Astrocyte (in vitro differentiated cells and primary cell): ENCODE data around the gene SGPP1. TPM values are rescaled to one million over a fixed set of nuclear protein-coding genes. Genes with fewer than 3 reads are reported as not detected.
"Not testable (repeated sequence)": the region's sequence is repeated elsewhere in the genome, so short reads cannot be mapped to it uniquely, and the experiment has no call there.

ENCODE experiments used
- DNase-seq: peaks from one replicate; pipeline ENCODE4 v3.0.0-alpha.2; 2010; ENCODE audit warnings: low read depth
- FAIRE-seq: peaks from 2 replicates; lab custom pipeline; 2011; peaks lifted over from hg19 to GRCh38; lab: Jason Lieb, UNC
- H2AFZ ChIP-seq: 2 replicates; pipeline ENCODE4 v1.6.0; 2012; ENCODE audit warnings: low read depth, low read length, inconsistent platforms
- H3K27ac ChIP-seq: 2 replicates; pipeline ENCODE4 v1.5.1; 2011; ENCODE audit warnings: low read depth, low read length, inconsistent platforms
- H3K27me3 ChIP-seq: 2 replicates; pipeline ENCODE4 v1.6.0; 2011; ENCODE audit warnings: low read length, inconsistent platforms; ENCODE audit not compliant: insufficient read depth
- H3K36me3 ChIP-seq: 2 replicates; pipeline ENCODE4 v1.5.1; 2011; ENCODE audit warnings: low read length, inconsistent platforms; ENCODE audit not compliant: insufficient read depth
- H3K4me1 ChIP-seq: 2 replicates; pipeline ENCODE4 v1.5.1; 2011; ENCODE audit warnings: low read length, inconsistent platforms; ENCODE audit not compliant: insufficient read depth
- H3K4me2 ChIP-seq: 2 replicates; pipeline ENCODE4 v1.6.0; 2012; ENCODE audit warnings: low read length, inconsistent platforms
- H3K4me3 ChIP-seq: 2 replicates; pipeline ENCODE4 v1.5.1; 2011; ENCODE audit warnings: low read depth, mild to moderate bottlenecking, low read length, inconsistent platforms; ENCODE audit not compliant: insufficient read depth
- H3K79me2 ChIP-seq: 2 replicates; pipeline ENCODE4 v1.6.0; 2012; ENCODE audit warnings: mild to moderate bottlenecking, low read length, inconsistent platforms; ENCODE audit not compliant: insufficient read depth
- H3K9ac ChIP-seq: 2 replicates; pipeline ENCODE4 v1.6.0; 2012; ENCODE audit warnings: mild to moderate bottlenecking, low read length, inconsistent platforms
- H3K9me3 ChIP-seq: 2 replicates; pipeline ENCODE4 v1.5.1; 2012; ENCODE audit warnings: low read depth, mild to moderate bottlenecking, low read length, inconsistent platforms; ENCODE audit not compliant: insufficient read depth
- H4K20me1 ChIP-seq: 2 replicates; pipeline ENCODE4 v1.6.0; 2012; ENCODE audit warnings: low read length, inconsistent platforms; ENCODE audit not compliant: insufficient read depth
- H3K27ac Mint-ChIP-seq: one replicate; pipeline ENCODE4 v1.8.0; 2021; ENCODE audit warnings: mild to moderate bottlenecking, mixed read lengths; ENCODE audit not compliant: unreplicated experiment
- H3K27me3 Mint-ChIP-seq: one replicate; pipeline ENCODE4 v1.8.0; 2021; ENCODE audit warnings: low read depth, mixed read lengths; ENCODE audit not compliant: unreplicated experiment
- H3K36me3 Mint-ChIP-seq: one replicate; pipeline ENCODE4 v1.8.0; 2021; ENCODE audit warnings: low read depth, mixed read lengths; ENCODE audit not compliant: unreplicated experiment
- H3K4me1 Mint-ChIP-seq: one replicate; pipeline ENCODE4 v1.8.0; 2021; ENCODE audit warnings: low read depth, mixed read lengths; ENCODE audit not compliant: unreplicated experiment
- H3K4me3 Mint-ChIP-seq: one replicate; pipeline ENCODE4 v1.8.0; 2021; ENCODE audit warnings: mild to moderate bottlenecking, moderate library complexity, mixed read lengths; ENCODE audit not compliant: unreplicated experiment
- H3K9me3 Mint-ChIP-seq: one replicate; pipeline ENCODE4 v1.8.0; 2021; ENCODE audit warnings: mild to moderate bottlenecking, mixed read lengths; ENCODE audit not compliant: unreplicated experiment
- EZH2 ChIP-seq: IDR thresholded peaks from 2 replicates; pipeline ENCODE4 v1.6.1; 2012; ENCODE audit warnings: mild to moderate bottlenecking, low read length, inconsistent platforms; ENCODE audit not compliant: insufficient read depth
- total RNA-seq: library from RNA; stranded (reverse); gene quantifications from 2 replicates; pipeline ENCODE4 v1.2.1, GENCODE V29; 2021
- TF ChIP-seq, protein P1 (sequence below): IDR thresholded peaks from 2 replicates; pipeline ENCODE4 v1.5.1; 2011; ENCODE audit warnings: low read depth, mild to moderate bottlenecking, inconsistent platforms, low read length, moderate library complexity; ENCODE audit not compliant: insufficient read depth

SGPP1 gene
- total RNA-seq, 1 donor from 2014 or later = 13.9 TPM

DNA sequence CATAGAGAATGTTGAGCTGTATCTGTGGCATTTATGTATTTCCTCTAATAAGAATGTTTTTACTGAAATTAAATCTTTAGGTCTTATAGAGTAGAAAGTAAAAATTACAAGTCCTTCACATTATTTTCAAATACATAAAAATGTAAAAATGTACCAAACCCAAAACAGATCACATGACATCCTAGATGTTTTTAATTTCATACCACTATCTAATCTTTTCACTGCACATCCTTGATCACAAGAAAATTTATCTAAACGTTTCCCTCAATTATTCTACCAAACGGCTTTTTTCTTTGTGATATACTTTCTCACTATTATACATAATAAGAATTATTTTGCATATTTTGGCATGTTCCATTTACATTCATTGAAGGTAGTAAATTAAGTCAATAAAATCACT, 18.3 kb downstream of the SGPP1 start:
- Histone ChIP-seq H3K9me3 (no peaks in the 10 kb centered on the region), H3K4me2 (no peak overlapping the region), H2AFZ (no peak overlapping the region), H3K27ac (no peak overlapping the region), H3K36me3 (no peaks in the 10 kb centered on the region), H3K79me2 (peaks cover 7% of the 10 kb centered on the region), H3K9ac (no peak overlapping the region), H3K4me1 (no peaks in the 10 kb centered on the region), H3K4me3 (no peak overlapping the region), H4K20me1 (peaks cover 18% of the 10 kb centered on the region), H3K27me3 (no peaks in the 10 kb centered on the region)
- Mint-ChIP-seq H3K27me3 (no peaks in the 10 kb centered on the region), H3K27ac (no peak overlapping the region), H3K9me3 (peaks cover 3% of the 10 kb centered on the region), H3K4me3 (no peak overlapping the region), H3K4me1 (peaks cover 3% of the 10 kb centered on the region), H3K36me3 (peaks cover 8% of the 10 kb centered on the region)
- no peak for DNase-seq
- no peak for FAIRE-seq
- TF ChIP-seq, protein P1, sequence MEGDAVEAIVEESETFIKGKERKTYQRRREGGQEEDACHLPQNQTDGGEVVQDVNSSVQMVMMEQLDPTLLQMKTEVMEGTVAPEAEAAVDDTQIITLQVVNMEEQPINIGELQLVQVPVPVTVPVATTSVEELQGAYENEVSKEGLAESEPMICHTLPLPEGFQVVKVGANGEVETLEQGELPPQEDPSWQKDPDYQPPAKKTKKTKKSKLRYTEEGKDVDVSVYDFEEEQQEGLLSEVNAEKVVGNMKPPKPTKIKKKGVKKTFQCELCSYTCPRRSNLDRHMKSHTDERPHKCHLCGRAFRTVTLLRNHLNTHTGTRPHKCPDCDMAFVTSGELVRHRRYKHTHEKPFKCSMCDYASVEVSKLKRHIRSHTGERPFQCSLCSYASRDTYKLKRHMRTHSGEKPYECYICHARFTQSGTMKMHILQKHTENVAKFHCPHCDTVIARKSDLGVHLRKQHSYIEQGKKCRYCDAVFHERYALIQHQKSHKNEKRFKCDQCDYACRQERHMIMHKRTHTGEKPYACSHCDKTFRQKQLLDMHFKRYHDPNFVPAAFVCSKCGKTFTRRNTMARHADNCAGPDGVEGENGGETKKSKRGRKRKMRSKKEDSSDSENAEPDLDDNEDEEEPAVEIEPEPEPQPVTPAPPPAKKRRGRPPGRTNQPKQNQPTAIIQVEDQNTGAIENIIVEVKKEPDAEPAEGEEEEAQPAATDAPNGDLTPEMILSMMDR = no peak
- TF ChIP-seq EZH2 = no peak

GRCh38 chr14:63707216-63707615, 20.6 kb downstream of the SGPP1 start:
- H3K4me1 Mint-ChIP-seq = no peaks in the 10 kb centered on the region
- no peak overlapping the region for H3K9ac ChIP-seq
- DNase-seq (no peak), FAIRE-seq (no peak)
- no peaks in the 10 kb centered on the region for H3K27me3 Mint-ChIP-seq
- no peak overlapping the region for H3K27ac ChIP-seq
- no peak for TF ChIP-seq EZH2
- TF ChIP-seq, protein P1 = no peak
- no peak overlapping the region for H3K4me3 ChIP-seq
- H3K27me3 ChIP-seq = no peaks in the 10 kb centered on the region
- no peaks in the 10 kb centered on the region for H3K4me1 ChIP-seq
- H3K4me2 ChIP-seq = no peak overlapping the region
- no peak overlapping the region for H2AFZ ChIP-seq
- H3K9me3 ChIP-seq = no peaks in the 10 kb centered on the region
- no peaks in the 10 kb centered on the region for H3K36me3 ChIP-seq
- peaks cover 13% of the 10 kb centered on the region for H4K20me1 ChIP-seq
- H3K4me3 Mint-ChIP-seq = no peak overlapping the region
- H3K36me3 Mint-ChIP-seq = peaks cover 4% of the 10 kb centered on the region
- no peaks in the 10 kb centered on the region for H3K9me3 Mint-ChIP-seq
- H3K27ac Mint-ChIP-seq = no peak overlapping the region
- H3K79me2 ChIP-seq = peaks cover 7% of the 10 kb centered on the region

DNA sequence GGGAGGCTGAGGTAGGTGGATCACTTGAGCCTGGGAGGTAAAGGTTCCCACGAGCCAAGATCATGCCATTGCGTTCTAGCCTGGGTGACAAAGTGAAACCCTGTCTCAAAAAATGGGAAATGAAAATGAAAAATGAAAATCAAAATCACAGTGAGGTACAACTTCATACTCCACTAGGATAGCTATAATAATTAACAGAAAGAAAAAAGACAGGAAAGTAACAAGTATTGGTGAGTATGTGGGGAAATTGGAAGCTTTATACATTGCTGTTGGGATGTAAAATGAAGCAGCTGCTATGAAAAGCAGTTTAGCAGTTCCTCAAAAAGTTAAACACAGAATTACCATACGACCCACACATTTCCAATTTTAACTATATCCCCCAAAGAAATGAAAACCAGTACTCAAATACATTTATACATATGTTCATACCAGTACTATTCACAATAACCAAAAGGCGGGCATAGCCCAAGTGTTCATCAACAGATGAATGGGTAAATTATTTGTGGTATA, 22.2 kb downstream of the SGPP1 start:
- Histone ChIP-seq H3K4me2 (no peak overlapping the region), H2AFZ (no peak overlapping the region), H3K36me3 (no peaks in the 10 kb centered on the region), H3K9me3 (no peaks in the 10 kb centered on the region), H3K9ac (no peak overlapping the region), H3K79me2 (peaks cover 7% of the 10 kb centered on the region), H3K27ac (no peak overlapping the region), H4K20me1 (peaks cover 11% of the 10 kb centered on the region), H3K4me1 (no peaks in the 10 kb centered on the region), H3K4me3 (no peak overlapping the region), H3K27me3 (no peaks in the 10 kb centered on the region)
- Mint-ChIP-seq H3K36me3 (peaks cover 3% of the 10 kb centered on the region), H3K9me3 (no peaks in the 10 kb centered on the region), H3K4me1 (no peaks in the 10 kb centered on the region), H3K27me3 (no peaks in the 10 kb centered on the region), H3K4me3 (no peak overlapping the region), H3K27ac (no peak overlapping the region)
- TF ChIP-seq, protein P1 = no peak
- TF ChIP-seq EZH2 = no peak
- no peak for DNase-seq
- no peak for FAIRE-seq

DNA sequence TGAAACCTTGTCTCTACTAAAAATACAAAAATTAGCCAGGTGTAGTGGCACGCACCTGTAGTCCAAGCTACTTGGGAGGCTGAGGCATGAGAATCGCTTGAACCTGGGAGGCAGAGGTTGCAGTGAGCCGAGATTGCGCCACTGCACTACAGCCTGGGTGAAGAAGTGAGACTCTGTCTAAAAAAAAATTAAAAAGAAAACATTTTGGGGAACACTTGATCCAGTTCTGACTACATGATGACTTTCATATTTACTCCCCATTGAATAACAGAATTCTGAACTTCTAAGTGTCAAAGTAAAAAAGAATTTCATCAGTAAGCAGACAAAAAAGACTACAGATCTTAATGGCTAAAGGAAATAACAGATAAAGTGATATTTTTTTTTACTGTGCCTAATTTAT, 25.3 kb downstream of the SGPP1 start:
- H3K27ac Mint-ChIP-seq, H3K9me3 Mint-ChIP-seq, H3K36me3 Mint-ChIP-seq, H3K27ac ChIP-seq, H3K4me1 ChIP-seq, FAIRE-seq, H3K4me3 Mint-ChIP-seq, H3K79me2 ChIP-seq, H3K9ac ChIP-seq, H3K4me2 ChIP-seq, H3K27me3 ChIP-seq, H3K4me1 Mint-ChIP-seq, H3K27me3 Mint-ChIP-seq, H3K36me3 ChIP-seq, H3K9me3 ChIP-seq, H3K4me3 ChIP-seq, H2AFZ ChIP-seq, DNase-seq: not testable (repeated sequence)
- peaks cover 19% of the 10 kb centered on the region for H4K20me1 ChIP-seq
